Upper lobe of left lung (tissue), 6 donors: ENCODE data around the gene ART4. TPM values are rescaled to one million over a fixed set of nuclear protein-coding genes. Genes with fewer than 3 reads are reported as not detected.

ENCODE experiments used
- ATAC-seq, 2 donors: fragments of 200-7000 bp; cut with Tn5 transposase; one replicate each; pipeline ENCODE4 v1.9.1; 2022; ENCODE audit warnings: mild to moderate bottlenecking in 2 of 2, moderate library complexity in 2 of 2; ENCODE audit not compliant: low FRiP score in 2 of 2
- DNase-seq, 2 donors: peaks; one replicate each; pipeline ENCODE4 v3.0.0-alpha.2; 2019 to 2020
- H3K27ac ChIP-seq, 4 donors: fragments of 200-600 bp; sonication (generic); one replicate each; pipeline ENCODE4 v1.5.1; 2016 to 2019
- H3K27me3 ChIP-seq, 4 donors: fragments of 200-600 bp; sonication (generic); one replicate each; pipeline ENCODE4 v1.5.1; 2017 to 2019
- H3K36me3 ChIP-seq, 4 donors: fragments of 200-600 bp; sonication (generic); one replicate each; pipeline ENCODE4 v1.5.1; 2016 to 2019
- H3K4me1 ChIP-seq, 4 donors: fragments of 200-600 bp; sonication (generic); one replicate each; pipeline ENCODE4 v1.5.1; 2018 to 2019
- H3K4me3 ChIP-seq, 4 donors: fragments of 200-600 bp; sonication (generic); one replicate each; pipeline ENCODE4 v1.5.1; 2017 to 2019; ENCODE audit warnings: mild to moderate bottlenecking in 2 of 4, moderate library complexity in 1 of 4
- H3K9me3 ChIP-seq, 4 donors: fragments of 200-600 bp; sonication (generic); one replicate each; pipeline ENCODE4 v1.5.1; 2018 to 2019
- EP300 ChIP-seq, 4 donors: sonication (generic); formaldehyde crosslinking; IDR thresholded peaks; one replicate each; pipeline ENCODE4 v1.5.1; 2017; ENCODE audit warnings: antibody characterized with exemption in 4 of 4, control low read depth in 2 of 4
- POLR2A ChIP-seq, 4 donors: fragments of 450-650 bp; IDR thresholded peaks; one replicate each; pipeline ENCODE4 v1.5.1; 2016 to 2017; ENCODE audit warnings: antibody characterized with exemption in 4 of 4, mild to moderate bottlenecking in 2 of 4
- POLR2AphosphoS5 ChIP-seq, 2 donors: sonication (generic); formaldehyde crosslinking; IDR thresholded peaks; one replicate each; pipeline ENCODE4 v1.5.1; 2017; ENCODE audit warnings: antibody characterized with exemption in 2 of 2
- WGBS, 2 donors: methylation state at CpG; one replicate each; pipeline ENCODE4 v1.1.5; 2017 to 2018; 5-methylcytosine and 5-hydroxymethylcytosine counted together
- total RNA-seq, 6 donors: library from RNA; depleted of rRNA in 4 of 6; stranded (reverse); fragments of >200 nt in 4 of 6; gene quantifications; one replicate each; pipeline versions ENCODE4 v1.1.0 to v1.2.1, GENCODE V29; 2016 to 2021
- TF ChIP-seq, protein P1 (sequence below), 6 experiments: fragments of 450-650 bp in 4 of 6; fragments of 200-600 bp in 2 of 6; sonication (generic) in 2 of 6; IDR thresholded peaks; one replicate each; pipeline ENCODE4 v1.5.1; 2016 to 2019; ENCODE audit warnings: antibody characterized with exemption in 6 of 6
- donor health status: DM: no; HTN: no; CAD: no; lungs with moderate emphysema.
- donor health status: DM: no; HTN: yes; CAD: no; lungs with severe emphysema.

The ART4 gene
- total RNA-seq, 6 donors from 2014 or later, result 0.55 to 5.8 (median 2.1) TPM

DNA sequence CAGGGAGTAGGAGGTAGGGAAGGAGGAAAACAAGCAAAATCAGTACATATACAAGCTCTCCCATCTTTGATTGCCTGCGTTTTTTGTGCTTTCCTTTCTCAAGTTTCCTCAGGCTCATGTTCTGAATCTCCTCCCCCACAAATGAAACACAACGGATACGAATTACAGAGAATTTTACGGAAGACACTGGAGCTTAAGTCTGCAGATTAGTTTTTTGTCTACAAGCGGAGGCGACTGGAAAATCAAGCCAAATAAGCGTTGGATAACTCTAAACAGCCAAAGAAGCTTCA is 40.7 kb downstream of the ART4 start:
- Histone ChIP-seq H3K9me3 (no peaks in the 10 kb centered on the region), H3K4me3 (peak overlapping the region; percentile 71 to 94 (median 84)), H3K27ac (peak overlapping the region; percentile 93 to 98 (median 94)), H3K36me3 (peaks cover 11 to 22% (median 16%) of the 10 kb centered on the region in 4 donors), H3K27me3 (no peaks in the 10 kb centered on the region), H3K4me1 (peaks cover 10 to 27% (median 24%) of the 10 kb centered on the region in 4 donors)
- ATAC-seq (no peak), DNase-seq (no peak)
- WGBS, 2 donors, result 0 to 1% methylated on average over 7 of the region's 7 CpGs
- TF ChIP-seq POLR2A (IDR thresholded peaks at IDR 0.05), result no peak
- TF ChIP-seq POLR2AphosphoS5 (IDR thresholded peaks at IDR 0.05), result no peak
- no peak for TF ChIP-seq EP300 (IDR thresholded peaks at IDR 0.05)
- TF ChIP-seq, protein P1, sequence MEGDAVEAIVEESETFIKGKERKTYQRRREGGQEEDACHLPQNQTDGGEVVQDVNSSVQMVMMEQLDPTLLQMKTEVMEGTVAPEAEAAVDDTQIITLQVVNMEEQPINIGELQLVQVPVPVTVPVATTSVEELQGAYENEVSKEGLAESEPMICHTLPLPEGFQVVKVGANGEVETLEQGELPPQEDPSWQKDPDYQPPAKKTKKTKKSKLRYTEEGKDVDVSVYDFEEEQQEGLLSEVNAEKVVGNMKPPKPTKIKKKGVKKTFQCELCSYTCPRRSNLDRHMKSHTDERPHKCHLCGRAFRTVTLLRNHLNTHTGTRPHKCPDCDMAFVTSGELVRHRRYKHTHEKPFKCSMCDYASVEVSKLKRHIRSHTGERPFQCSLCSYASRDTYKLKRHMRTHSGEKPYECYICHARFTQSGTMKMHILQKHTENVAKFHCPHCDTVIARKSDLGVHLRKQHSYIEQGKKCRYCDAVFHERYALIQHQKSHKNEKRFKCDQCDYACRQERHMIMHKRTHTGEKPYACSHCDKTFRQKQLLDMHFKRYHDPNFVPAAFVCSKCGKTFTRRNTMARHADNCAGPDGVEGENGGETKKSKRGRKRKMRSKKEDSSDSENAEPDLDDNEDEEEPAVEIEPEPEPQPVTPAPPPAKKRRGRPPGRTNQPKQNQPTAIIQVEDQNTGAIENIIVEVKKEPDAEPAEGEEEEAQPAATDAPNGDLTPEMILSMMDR (IDR thresholded peaks at IDR 0.05), result no peak

- ATAC-seq (no peak), DNase-seq (no peak)
- Histone ChIP-seq H3K36me3 (peaks cover 14 to 26% (median 21%) of the 10 kb centered on the region in 4 donors), H3K9me3 (no peaks in the 10 kb centered on the region), H3K4me3 (peak overlapping the region in 3 of 4 donors; percentile 71 to 94 (median 76)), H3K4me1 (peaks cover 10 to 27% (median 24%) of the 10 kb centered on the region in 4 donors), H3K27ac (peak overlapping the region in 3 of 4 donors; percentile 93 to 98 (median 94)), H3K27me3 (no peaks in the 10 kb centered on the region)
- TF ChIP-seq, protein P1 (IDR thresholded peaks at IDR 0.05), result no peak
- TF ChIP-seq EP300 (IDR thresholded peaks at IDR 0.05) (no peak), POLR2A (IDR thresholded peaks at IDR 0.05) (no peak), POLR2AphosphoS5 (IDR thresholded peaks at IDR 0.05) (no peak)
- 74 to 75% methylated on average over 4 of the region's 4 CpGs for WGBS, 2 donors
Measured at GRCh38 chr12:14802247-14802646, 41.1 kb downstream of the ART4 start.

GRCh38 chr12:14795028-14795448 is 48.3 kb downstream of the ART4 start:
- no peak overlapping the region for H3K4me3 ChIP-seq
- no peaks in the 10 kb centered on the region for H3K27me3 ChIP-seq
- TF ChIP-seq, protein P1 (IDR thresholded peaks at IDR 0.05), result no peak
- TF ChIP-seq EP300 (IDR thresholded peaks at IDR 0.05) (no peak), POLR2A (IDR thresholded peaks at IDR 0.05) (no peak), POLR2AphosphoS5 (IDR thresholded peaks at IDR 0.05) (no peak)
- ATAC-seq, result no peak
- DNase-seq, result no peak
- no peak overlapping the region for H3K27ac ChIP-seq
- no peaks in the 10 kb centered on the region for H3K9me3 ChIP-seq
- WGBS, 2 donors, result 71 to 72% methylated on average over 4 of the region's 4 CpGs
- peaks cover 29 to 97% (median 79%) of the 10 kb centered on the region in 4 donors for H3K36me3 ChIP-seq
- no peaks in the 10 kb centered on the region for H3K4me1 ChIP-seq

- H3K36me3 ChIP-seq, result peaks cover 34 to 64% (median 42%) of the 10 kb centered on the region in 4 donors
- no peak overlapping the region for H3K27ac ChIP-seq
- no peak for TF ChIP-seq POLR2A (IDR thresholded peaks at IDR 0.05)
- TF ChIP-seq, protein P1 (IDR thresholded peaks at IDR 0.05), result no peak
- TF ChIP-seq POLR2AphosphoS5 (IDR thresholded peaks at IDR 0.05), result no peak
- TF ChIP-seq EP300 (IDR thresholded peaks at IDR 0.05), result no peak
- H3K4me1 ChIP-seq, result no peaks in the 10 kb centered on the region
- H3K4me3 ChIP-seq, result no peak overlapping the region
- no peaks in the 10 kb centered on the region for H3K9me3 ChIP-seq
- no peaks in the 10 kb centered on the region for H3K27me3 ChIP-seq
- 96% methylated on average over 3 of the region's 3 CpGs for WGBS, 2 donors
- DNase-seq (no peak), ATAC-seq (no peak)
Measured at GRCh38 chr12:14785568-14785967, 57.8 kb downstream of the ART4 start.

GRCh38 chr12:14784471-14784870 is 58.9 kb downstream of the ART4 start:
- Histone ChIP-seq H3K9me3 (no peaks in the 10 kb centered on the region), H3K36me3 (peaks cover 26 to 53% (median 32%) of the 10 kb centered on the region in 4 donors), H3K4me3 (no peak overlapping the region), H3K27ac (no peak overlapping the region), H3K4me1 (no peaks in the 10 kb centered on the region), H3K27me3 (no peaks in the 10 kb centered on the region)
- DNase-seq, result no peak
- TF ChIP-seq EP300 (IDR thresholded peaks at IDR 0.05) (no peak), POLR2AphosphoS5 (IDR thresholded peaks at IDR 0.05) (no peak), POLR2A (IDR thresholded peaks at IDR 0.05) (no peak)
- TF ChIP-seq, protein P1 (IDR thresholded peaks at IDR 0.05), result no peak
- ATAC-seq, result no peak
- 91 to 96% methylated on average over 2 of the region's 2 CpGs for WGBS, 2 donors
